Activated CD8-positive, alpha-beta T cell treated with anti-CD3 and anti-CD28 coated beads for 36 hours (primary cell): Measurements from ENCODE around the gene HS3ST3A1. TPM values are rescaled to one million over a fixed set of nuclear protein-coding genes. Genes with fewer than 3 reads are reported as not detected.
A peak's percentile ranks its signal among the peaks of the same experiment; 100 is the strongest.

Experiments
- ATAC-seq: fragments of 200-7000 bp; cut with Tn5 transposase; one replicate; pipeline ENCODE4 v1.10.0; 2021; ENCODE audit warnings: mild to moderate bottlenecking, moderate library complexity
- CTCF ChIA-PET: fragments of 350-600 bp; sonication (Branson Sonifier 250); formaldehyde crosslinking; loops from one replicate; lab custom pipeline; 2021; ENCODE audit warnings: antibody characterized with exemption; lab: Charles Lee
- POLR2A ChIA-PET: fragments of 350-600 bp; sonication (Branson Sonifier 250); formaldehyde crosslinking; loops from one replicate; lab custom pipeline; 2021; ENCODE audit warnings: antibody characterized with exemption; lab: Charles Lee
- DNase-seq: peaks from one replicate; pipeline ENCODE4 v3.0.0-alpha.2; 2020
- H3K27ac Mint-ChIP-seq: one replicate; pipeline ENCODE4 v1.8.0; 2021; ENCODE audit warnings: mild to moderate bottlenecking, mixed read lengths
- H3K27me3 Mint-ChIP-seq: one replicate; pipeline ENCODE4 v1.8.0; 2021; ENCODE audit warnings: mixed read lengths
- H3K36me3 Mint-ChIP-seq: one replicate; pipeline ENCODE4 v1.8.0; 2021; ENCODE audit warnings: low read depth, mixed read lengths
- H3K4me1 Mint-ChIP-seq: one replicate; pipeline ENCODE4 v1.8.0; 2021; ENCODE audit warnings: low read depth, mixed read lengths
- H3K4me3 Mint-ChIP-seq: one replicate; pipeline ENCODE4 v1.8.0; 2021; ENCODE audit warnings: mild to moderate bottlenecking, moderate library complexity, mixed read lengths
- H3K9me3 Mint-ChIP-seq: one replicate; pipeline ENCODE4 v1.8.0; 2021; ENCODE audit warnings: mixed read lengths
- intact Hi-C: fragments of 100-400 bp; cut with micrococcal nuclease; formaldehyde crosslinking; loops from one replicate; pipeline ENCODE4 v1.10.0; 2022
- total RNA-seq, 2 experiments: library from RNA; stranded (reverse); gene quantifications; one replicate each; pipeline ENCODE4 v1.2.3, GENCODE V29; 2021
- TF ChIP-seq, protein P1 (sequence below): fragments of 200-600 bp; IDR thresholded peaks from one replicate; pipeline ENCODE4 v1.8.0; 2022; ENCODE audit warnings: antibody characterized with exemption, mild to moderate bottlenecking

Gene HS3ST3A1
- total RNA-seq, 2 experiments from 2014 or later = 0.11 TPM; not detected in 1

DNA sequence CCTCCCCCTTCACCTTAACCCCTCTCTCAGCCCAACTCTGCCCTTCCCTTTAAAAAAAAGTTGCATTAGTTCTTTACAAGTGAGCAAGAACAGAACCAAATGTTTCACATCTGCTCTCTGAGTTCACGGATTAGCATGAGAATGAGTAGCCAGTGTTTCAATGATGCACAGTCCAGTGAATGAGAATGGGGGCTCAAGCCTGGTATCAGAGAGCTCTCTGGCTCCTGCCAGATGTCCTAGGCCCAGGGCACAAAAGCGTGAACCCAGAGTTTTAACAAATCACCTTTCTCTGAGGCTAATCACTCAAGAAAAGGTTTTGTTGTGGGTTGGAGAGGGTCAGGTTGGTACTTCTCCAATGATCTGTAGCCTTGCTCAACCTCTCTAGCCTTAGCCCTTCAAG lies 41.5 kb upstream of the HS3ST3A1 start:
- no peak overlapping the region for H3K27ac Mint-ChIP-seq
- DNase-seq = no peak
- no peak for ATAC-seq
- no peaks in the 10 kb centered on the region for H3K4me1 Mint-ChIP-seq
- TF ChIP-seq, protein P1, sequence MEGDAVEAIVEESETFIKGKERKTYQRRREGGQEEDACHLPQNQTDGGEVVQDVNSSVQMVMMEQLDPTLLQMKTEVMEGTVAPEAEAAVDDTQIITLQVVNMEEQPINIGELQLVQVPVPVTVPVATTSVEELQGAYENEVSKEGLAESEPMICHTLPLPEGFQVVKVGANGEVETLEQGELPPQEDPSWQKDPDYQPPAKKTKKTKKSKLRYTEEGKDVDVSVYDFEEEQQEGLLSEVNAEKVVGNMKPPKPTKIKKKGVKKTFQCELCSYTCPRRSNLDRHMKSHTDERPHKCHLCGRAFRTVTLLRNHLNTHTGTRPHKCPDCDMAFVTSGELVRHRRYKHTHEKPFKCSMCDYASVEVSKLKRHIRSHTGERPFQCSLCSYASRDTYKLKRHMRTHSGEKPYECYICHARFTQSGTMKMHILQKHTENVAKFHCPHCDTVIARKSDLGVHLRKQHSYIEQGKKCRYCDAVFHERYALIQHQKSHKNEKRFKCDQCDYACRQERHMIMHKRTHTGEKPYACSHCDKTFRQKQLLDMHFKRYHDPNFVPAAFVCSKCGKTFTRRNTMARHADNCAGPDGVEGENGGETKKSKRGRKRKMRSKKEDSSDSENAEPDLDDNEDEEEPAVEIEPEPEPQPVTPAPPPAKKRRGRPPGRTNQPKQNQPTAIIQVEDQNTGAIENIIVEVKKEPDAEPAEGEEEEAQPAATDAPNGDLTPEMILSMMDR = no peak
- no peak overlapping the region for H3K4me3 Mint-ChIP-seq
- intact Hi-C loops = no loop called here
- POLR2A ChIA-PET = no interaction called here
- H3K36me3 Mint-ChIP-seq = no peaks in the 10 kb centered on the region
- H3K27me3 Mint-ChIP-seq = peaks cover 3% of the 10 kb centered on the region
- CTCF ChIA-PET = no interaction called here
- no peaks in the 10 kb centered on the region for H3K9me3 Mint-ChIP-seq

DNA sequence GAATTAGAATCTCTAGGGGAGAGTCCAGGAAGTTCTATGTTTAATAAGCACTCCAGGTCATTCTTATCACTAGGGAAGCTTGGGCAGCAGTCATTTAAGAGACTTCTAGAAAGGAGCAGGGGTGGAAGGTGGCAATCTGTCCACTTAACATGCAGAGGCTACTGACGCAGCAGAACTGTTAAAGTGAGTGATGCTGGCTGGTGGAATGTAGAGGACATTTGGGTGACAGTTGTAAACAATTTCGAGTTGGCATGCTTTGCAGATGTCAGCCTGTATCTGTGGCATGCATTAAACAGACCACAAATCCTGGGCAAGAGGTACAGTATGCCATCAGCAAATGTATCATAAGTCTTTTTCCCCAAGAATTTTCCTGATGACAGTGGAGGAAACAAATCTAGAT lies 40.5 kb upstream of the HS3ST3A1 start:
- ATAC-seq = no peak
- no peak overlapping the region for H3K27ac Mint-ChIP-seq
- no peak for DNase-seq
- ChIA-PET CTCF (no interaction called here), POLR2A (no interaction called here)
- no peaks in the 10 kb centered on the region for H3K36me3 Mint-ChIP-seq
- TF ChIP-seq, protein P1 = no peak
- H3K4me1 Mint-ChIP-seq = no peaks in the 10 kb centered on the region
- no peaks in the 10 kb centered on the region for H3K9me3 Mint-ChIP-seq
- H3K27me3 Mint-ChIP-seq = peaks cover 3% of the 10 kb centered on the region
- H3K4me3 Mint-ChIP-seq = no peak overlapping the region
- intact Hi-C loops = no loop called here

DNA sequence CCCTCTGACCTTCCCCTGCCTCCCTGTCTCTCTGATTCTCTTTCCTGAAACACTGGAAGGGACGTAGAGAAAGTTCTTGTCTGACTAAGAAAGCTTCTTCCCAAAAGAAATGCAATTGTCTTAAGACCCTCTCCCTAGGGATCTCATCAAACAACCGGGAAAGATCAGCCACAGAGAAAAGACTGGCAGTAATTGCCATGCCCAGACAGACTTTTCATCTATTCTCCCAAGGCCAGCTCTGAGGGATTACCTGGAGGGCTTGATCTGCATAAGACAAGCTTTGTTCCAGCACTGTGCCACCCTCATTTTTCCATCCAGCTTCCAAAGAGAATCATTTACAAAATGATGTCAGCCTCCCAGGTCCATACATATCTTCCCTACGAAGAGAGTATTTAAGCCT lies 38.8 kb upstream of the HS3ST3A1 start:
- Mint-ChIP-seq H3K4me1 (no peaks in the 10 kb centered on the region), H3K36me3 (no peaks in the 10 kb centered on the region), H3K27me3 (peaks cover 3% of the 10 kb centered on the region), H3K27ac (no peak overlapping the region), H3K9me3 (no peaks in the 10 kb centered on the region), H3K4me3 (no peak overlapping the region)
- ATAC-seq (no peak), DNase-seq (no peak)
- ChIA-PET POLR2A (no interaction called here), CTCF (no interaction called here)
- TF ChIP-seq, protein P1 = no peak
- intact Hi-C loops = no loop called here

DNA sequence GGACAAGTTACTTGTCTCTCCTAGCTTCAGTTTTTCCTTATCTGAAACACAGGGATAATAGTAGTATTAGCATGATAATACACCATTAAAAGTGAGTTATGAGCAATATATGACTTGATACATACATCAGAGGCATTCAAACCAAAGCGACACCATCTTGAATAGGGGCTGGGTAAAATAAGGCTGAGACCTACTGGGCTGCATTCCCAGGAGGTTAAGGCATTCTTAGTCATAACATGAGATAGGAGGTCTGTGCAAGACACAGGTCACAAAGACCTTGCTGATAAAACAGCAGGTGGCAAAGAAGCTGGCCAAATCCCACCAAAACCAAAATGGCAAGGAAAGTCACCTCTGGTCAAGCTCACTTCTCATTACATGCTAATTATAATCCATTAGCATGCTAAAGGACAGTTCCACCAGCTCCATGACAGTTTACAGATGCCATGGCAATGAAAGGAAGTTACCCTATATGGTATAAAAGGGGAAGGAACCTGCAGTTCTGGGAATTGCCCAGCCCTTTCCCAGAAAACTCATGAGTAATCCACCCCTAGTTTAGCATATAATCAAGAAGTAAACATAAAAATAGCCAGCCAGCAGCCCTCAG lies 37.2 kb upstream of the HS3ST3A1 start:
- H3K36me3 Mint-ChIP-seq = no peaks in the 10 kb centered on the region

DNA sequence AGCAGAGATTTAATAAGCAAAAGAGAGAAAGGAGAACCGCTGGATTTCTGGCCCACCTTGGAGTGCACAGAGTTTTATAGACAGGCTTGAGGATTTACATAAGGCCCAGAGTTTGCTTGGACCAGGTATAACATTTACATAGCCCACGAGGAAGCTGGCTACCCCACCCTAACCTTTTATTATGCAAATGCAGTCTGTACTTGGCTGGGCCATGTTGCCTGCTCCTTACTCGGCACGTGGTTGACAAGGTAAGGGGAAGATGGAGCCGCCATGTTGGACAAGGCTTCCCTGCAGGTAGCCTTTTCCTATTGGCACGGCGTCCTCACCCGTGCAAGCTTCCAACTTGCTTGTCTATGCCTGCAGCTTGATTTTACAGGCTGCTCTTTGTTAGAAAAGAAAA lies 35.2 kb upstream of the HS3ST3A1 start:
- no peak for DNase-seq
- H3K27ac Mint-ChIP-seq = no peak overlapping the region
- no peak for ATAC-seq
- ChIA-PET CTCF (no interaction called here), POLR2A (no interaction called here)
- H3K27me3 Mint-ChIP-seq = peaks cover 2% of the 10 kb centered on the region
- H3K9me3 Mint-ChIP-seq = no peaks in the 10 kb centered on the region
- intact Hi-C loops = no loop called here
- H3K4me3 Mint-ChIP-seq = no peak overlapping the region
- H3K4me1 Mint-ChIP-seq = no peaks in the 10 kb centered on the region
- TF ChIP-seq, protein P1 = no peak
- no peaks in the 10 kb centered on the region for H3K36me3 Mint-ChIP-seq

More for the DNA sequence above, 37.2 kb upstream of the HS3ST3A1 start:
- peaks cover 5% of the 10 kb centered on the region for H3K27me3 Mint-ChIP-seq
- POLR2A ChIA-PET = no interaction called here
- ATAC-seq = no peak
- TF ChIP-seq, protein P1 = no peak
- no peak overlapping the region for H3K27ac Mint-ChIP-seq
- H3K4me1 Mint-ChIP-seq = no peaks in the 10 kb centered on the region
- CTCF ChIA-PET = no interaction called here
- H3K4me3 Mint-ChIP-seq = no peak overlapping the region
- intact Hi-C loops = no loop called here
- no peaks in the 10 kb centered on the region for H3K9me3 Mint-ChIP-seq
- DNase-seq = peak; percentile 31
